Ovary (tissue), 3 donors: ENCODE data around the gene DNAH17.

Experiments
- CTCF ChIP-seq, 3 donors: fragments of 450-650 bp in 2 of 3; fragments of 200-600 bp in 1 of 3; IDR thresholded peaks; one replicate each; pipeline versions ENCODE4 v1.5.1 to v1.8.0; 2016 to 2022; ENCODE audit warnings: antibody characterized with exemption in 3 of 3, mild to moderate bottlenecking in 1 of 3
- EP300 ChIP-seq: sonication (generic); formaldehyde crosslinking; IDR thresholded peaks from one replicate; pipeline ENCODE4 v1.6.1; 2017; ENCODE audit warnings: antibody characterized with exemption
- POLR2A ChIP-seq: fragments of 450-650 bp; IDR thresholded peaks from one replicate; pipeline ENCODE4 v1.6.1; 2017; ENCODE audit warnings: antibody characterized with exemption, mild to moderate bottlenecking, moderate library complexity
- donor health status: DM: no; HTN: no; CAD: no.

GRCh38 chr17:78488156-78488555, 89.0 kb downstream of the DNAH17 start:
- no peak for TF ChIP-seq CTCF (IDR thresholded peaks at IDR 0.05)
- no peak for TF ChIP-seq POLR2A
- no peak for TF ChIP-seq EP300
